Jurkat, Clone E6-1 (cell line): ENCODE results near the gene PCDHB16.
"Not testable (repeated sequence)": the region's sequence is repeated elsewhere in the genome, so short reads cannot be mapped to it uniquely, and the experiment has no call there.

ENCODE experiments used
- DNase-seq: peaks from one replicate; pipeline ENCODE4 v3.0.0-alpha.2; 2011; ENCODE audit warnings: low read depth, low spot score
- H3K4me3 ChIP-seq: 2 replicates; pipeline ENCODE4 v1.5.1; 2011; ENCODE audit warnings: mild to moderate bottlenecking, low read length, control low read depth, moderate library complexity

The PCDHB16 gene

DNA sequence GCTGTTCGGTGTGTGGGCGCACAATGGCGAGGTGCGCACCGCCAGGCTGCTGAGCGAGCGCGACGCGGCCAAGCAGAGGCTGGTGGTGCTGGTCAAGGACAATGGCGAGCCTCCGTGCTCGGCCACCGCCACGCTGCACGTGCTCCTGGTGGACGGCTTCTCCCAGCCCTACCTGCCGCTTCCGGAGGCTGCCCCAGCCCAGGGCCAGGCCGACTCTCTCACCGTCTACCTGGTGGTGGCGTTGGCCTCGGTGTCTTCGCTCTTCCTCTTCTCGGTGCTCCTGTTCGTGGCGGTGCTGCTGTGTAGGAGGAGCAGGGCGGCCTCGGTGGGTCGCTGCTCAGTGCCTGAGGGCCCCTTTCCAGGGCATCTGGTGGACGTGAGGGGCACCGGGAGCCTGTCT, 2.3 kb upstream of the PCDHB16 start:
- DNase-seq, H3K4me3 ChIP-seq: not testable (repeated sequence)

DNA sequence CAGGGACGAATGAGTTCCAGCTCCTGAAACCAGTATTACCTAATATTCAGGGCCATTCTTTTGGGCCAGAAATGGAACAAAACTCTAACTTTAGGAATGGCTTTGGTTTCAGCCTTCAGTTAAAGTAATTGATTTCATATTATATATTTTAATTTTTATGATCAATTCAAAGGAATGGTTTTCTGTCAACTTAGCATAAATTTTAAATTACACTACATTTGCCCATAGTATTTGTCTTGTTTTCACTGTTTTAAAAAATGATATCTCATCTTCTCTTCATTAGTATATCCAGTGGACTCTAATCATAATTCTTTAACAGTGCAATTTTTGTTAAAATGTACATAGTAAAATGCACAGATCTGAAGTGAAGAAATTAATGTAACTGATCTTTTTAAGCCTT, 1.9 kb upstream of the PCDHB16 start:
- no peak for DNase-seq
- no peak overlapping the region for H3K4me3 ChIP-seq

DNA sequence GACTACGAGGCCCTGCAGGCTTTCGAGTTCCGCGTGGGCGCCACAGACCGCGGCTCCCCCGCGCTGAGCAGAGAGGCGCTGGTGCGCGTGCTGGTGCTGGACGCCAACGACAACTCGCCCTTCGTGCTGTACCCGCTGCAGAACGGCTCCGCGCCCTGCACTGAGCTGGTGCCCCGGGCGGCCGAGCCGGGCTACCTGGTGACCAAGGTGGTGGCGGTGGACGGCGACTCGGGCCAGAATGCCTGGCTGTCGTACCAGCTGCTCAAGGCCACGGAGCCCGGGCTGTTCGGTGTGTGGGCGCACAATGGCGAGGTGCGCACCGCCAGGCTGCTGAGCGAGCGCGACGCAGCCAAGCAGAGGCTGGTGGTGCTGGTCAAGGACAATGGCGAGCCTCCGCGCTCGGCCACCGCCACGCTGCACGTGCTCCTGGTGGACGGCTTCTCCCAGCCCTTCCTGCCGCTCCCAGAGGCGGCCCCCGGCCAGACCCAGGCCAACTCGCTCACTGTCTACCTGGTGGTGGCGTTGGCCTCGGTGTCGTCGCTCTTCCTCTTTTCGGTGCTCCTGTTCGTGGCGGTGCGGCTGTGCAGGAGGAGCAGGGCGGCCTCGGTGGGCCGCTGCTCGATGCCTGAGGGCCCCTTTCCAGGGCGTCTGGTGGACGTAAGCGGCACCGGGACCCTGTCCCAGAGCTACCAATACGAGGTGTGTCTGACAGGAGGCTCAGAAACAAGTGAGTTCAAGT, 2.1 kb downstream of the PCDHB16 start:
- H3K4me3 ChIP-seq = not testable (repeated sequence)

DNA sequence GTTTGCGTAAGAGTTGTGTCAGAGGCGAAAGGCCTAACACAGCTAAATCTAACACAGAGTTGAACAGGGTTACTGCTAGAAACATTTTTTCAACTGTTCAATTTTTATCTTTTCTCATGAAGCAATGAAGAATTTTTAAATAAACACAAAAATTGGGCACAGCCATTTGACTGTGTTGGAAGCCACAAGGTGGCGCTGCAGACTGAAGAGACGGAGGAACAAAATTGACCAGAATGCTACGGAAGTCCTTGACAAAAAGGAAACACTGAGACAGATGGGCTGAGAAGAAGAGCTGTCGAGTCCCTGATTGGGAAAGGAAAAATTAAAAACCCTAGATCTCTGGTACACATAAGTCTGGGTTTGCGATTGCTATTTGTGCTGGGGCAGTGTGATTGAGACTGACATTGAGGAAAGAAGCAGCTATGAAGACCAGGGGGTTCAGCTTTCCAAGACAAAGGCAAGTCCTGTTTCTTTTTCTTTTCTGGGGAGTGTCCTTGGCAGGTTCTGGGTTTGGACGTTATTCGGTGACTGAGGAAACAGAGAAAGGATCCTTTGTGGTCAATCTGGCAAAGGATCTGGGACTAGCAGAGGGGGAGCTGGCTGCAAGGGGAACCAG, 4.8 kb downstream of the PCDHB16 start, which contains the start of gene PCDHB9:
TSS of gene PCDHB9 (plus strand) at position 265 of the 616 bp plus-strand sequence. CDS start at position 423, 158 bp downstream.
- peak; percentile 24 for DNase-seq

More for the DNA sequence above, 2.1 kb downstream of the PCDHB16 start:
- DNase-seq = not testable (repeated sequence)

DNA sequence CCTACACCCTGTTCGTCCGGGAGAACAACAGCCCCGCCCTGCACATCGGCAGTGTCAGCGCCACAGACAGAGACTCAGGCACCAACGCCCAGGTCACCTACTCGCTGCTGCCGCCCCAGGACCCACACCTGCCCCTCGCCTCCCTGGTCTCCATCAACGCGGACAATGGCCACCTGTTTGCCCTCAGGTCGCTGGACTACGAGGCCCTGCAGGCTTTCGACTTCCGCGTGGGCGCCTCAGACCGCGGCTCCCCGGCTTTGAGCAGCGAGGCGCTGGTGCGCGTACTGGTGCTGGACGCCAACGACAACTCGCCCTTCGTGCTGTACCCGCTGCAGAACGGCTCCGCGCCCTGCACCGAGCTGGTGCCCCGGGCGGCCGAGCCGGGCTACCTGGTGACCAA, 6.5 kb downstream of the PCDHB16 start:
- not testable (repeated sequence) for H3K4me3 ChIP-seq, DNase-seq

More for the DNA sequence above, 4.8 kb downstream of the PCDHB16 start, which contains the start of gene PCDHB9:
- H3K4me3 ChIP-seq = peak within 1 kb of the TSS; percentile 31

DNA sequence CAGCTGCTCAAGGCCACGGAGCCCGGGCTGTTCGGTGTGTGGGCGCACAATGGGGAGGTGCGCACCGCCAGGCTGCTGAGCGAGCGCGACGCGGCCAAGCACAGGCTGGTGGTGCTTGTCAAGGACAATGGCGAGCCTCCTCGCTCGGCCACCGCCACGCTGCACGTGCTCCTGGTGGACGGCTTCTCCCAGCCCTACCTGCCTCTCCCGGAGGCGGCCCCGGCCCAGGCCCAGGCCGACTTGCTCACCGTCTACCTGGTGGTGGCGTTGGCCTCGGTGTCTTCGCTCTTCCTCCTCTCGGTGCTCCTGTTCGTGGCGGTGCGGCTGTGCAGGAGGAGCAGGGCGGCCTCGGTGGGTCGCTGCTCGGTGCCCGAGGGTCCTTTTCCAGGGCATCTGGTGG, 6.9 kb downstream of the PCDHB16 start:
- not testable (repeated sequence) for DNase-seq, H3K4me3 ChIP-seq

DNA sequence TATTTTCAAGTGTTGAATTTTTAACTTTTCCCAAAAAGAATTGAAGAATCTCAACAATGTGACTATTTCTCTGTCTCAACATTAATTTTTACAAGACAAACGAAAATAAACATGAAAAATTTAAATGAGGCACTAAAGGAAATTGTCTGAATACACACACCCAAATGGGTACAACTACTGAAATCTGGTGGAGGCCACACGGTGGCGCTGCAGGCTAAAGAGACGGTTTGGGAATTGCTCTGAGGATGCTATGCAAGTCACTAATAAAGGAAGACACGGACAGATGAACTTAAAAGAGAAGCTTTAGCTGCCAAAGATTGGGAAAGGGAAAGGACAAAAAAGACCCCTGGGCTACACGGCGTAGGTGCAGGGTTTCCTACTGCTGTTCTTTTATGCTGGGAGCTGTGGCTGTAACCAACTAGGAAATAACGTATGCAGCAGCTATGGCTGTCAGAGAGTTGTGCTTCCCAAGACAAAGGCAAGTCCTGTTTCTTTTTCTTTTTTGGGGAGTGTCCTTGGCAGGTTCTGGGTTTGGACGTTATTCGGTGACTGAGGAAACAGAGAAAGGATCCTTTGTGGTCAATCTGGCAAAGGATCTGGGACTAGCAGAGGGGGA, 10.0 kb downstream of the PCDHB16 start, which contains the start of gene PCDHB10:
TSS of gene PCDHB10 (plus strand) at position 244 of the 616 bp plus-strand sequence. CDS start at position 444, 200 bp downstream.
- H3K4me3 ChIP-seq = no peak within 1 kb of the TSS
- DNase-seq = peak; percentile 17

DNA sequence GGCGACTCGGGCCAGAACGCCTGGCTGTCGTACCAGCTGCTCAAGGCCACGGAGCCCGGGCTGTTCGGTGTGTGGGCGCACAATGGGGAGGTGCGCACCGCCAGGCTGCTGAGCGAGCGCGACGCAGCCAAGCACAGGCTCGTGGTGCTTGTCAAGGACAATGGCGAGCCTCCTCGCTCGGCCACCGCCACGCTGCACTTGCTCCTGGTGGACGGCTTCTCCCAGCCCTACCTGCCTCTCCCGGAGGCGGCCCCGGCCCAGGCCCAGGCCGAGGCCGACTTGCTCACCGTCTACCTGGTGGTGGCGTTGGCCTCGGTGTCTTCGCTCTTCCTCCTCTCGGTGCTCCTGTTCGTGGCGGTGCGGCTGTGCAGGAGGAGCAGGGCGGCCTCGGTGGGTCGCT, 12.1 kb downstream of the PCDHB16 start:
- not testable (repeated sequence) for DNase-seq, H3K4me3 ChIP-seq

DNA sequence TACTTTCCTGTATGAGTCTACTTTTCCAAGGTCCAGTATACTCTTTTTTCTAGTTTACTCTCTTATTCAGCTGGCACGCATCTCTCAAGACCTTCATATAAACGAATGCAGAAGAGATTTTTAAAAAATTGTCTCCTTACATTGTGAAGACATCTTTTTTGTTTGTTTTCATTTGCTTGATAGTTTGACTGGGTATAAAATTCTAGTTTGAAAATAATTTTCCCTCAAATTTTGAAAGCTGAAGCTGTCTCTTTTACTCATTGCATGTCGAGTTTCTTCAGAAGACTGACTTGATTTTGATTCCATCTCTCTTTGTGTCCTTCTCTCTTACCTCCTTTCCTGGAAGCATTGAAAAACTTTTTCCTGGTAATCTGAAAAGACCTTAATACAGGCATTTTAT, 14.2 kb downstream of the PCDHB16 start:
- no peak overlapping the region for H3K4me3 ChIP-seq
- no peak for DNase-seq

DNA sequence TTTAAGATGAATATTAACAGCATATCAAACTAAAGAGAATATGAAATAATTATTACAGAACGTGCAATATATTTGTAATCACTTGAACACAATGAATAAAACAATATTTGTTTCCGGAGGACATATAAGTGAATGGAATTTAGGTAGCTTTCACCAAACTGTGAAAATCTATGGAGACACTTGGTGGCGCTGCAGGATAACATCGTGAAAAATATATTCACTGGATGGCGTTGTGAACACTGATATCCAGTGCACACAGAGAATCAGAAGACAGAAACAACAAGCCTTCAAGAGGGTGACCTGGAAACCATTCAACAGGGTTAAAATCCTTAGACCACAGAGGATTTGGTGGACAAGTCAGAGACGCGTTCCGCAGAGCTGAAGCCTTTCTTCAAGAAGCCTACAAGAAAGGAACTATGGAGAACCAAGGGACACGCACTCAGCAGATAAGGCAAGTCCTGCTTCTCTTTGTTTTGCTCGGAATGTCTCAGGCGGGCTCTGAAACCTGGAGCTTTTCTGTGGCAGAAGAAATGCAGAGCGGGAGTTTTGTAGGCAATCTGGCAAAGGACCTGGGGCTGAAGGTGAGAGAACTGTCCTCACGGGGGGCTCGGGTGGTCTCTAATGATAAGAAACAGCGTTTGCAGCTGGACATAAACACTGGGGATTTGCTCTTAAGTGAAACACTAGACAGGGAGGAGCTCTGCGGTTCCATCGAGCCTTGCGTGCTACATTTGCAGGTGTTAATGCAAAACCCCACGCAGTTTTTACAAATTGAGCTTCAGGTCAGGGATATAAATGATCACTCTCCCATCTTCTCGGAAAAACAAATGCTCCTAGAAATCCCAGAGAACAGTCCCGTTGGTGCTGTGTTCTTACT, 17.4 kb downstream of the PCDHB16 start, which contains the start of gene PCDHB11:
TSS of gene PCDHB11 (plus strand) at position 269 of the 877 bp plus-strand sequence. CDS start at position 417, 148 bp downstream.
- no peak for DNase-seq

DNA sequence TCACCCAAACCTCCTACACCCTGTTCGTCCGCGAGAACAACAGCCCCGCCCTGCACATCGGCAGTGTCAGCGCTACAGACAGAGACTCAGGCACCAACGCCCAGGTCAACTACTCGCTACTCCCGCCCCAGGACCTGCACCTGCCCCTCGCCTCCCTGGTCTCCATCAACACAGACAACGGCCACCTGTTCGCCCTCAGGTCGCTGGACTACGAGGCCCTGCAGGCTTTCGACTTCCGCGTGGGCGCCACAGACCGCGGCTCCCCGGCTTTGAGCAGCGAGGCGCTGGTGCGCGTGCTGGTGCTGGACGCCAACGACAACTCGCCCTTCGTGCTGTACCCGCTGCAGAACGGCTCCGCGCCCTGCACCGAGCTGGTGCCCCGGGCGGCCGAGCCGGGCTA, 18.9 kb downstream of the PCDHB16 start:
- not testable (repeated sequence) for DNase-seq, H3K4me3 ChIP-seq

More for the DNA sequence above, 17.4 kb downstream of the PCDHB16 start, which contains the start of gene PCDHB11:
- H3K4me3 ChIP-seq = no peak within 1 kb of the TSS

DNA sequence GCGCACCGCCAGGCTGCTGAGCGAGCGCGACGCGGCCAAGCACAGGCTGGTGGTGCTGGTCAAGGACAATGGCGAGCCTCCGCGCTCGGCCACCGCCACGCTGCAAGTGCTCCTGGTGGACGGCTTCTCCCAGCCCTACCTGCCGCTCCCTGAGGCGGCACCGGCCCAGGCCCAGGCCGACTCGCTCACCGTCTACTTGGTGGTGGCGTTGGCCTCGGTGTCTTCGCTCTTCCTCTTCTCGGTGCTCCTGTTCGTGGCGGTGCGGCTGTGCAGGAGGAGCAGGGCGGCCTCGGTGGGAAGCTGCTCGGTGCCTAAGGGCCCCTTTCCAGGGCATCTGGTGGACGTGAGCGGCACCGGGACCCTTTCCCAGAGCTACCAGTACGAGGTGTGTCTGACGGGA, 19.5 kb downstream of the PCDHB16 start:
- H3K4me3 ChIP-seq, DNase-seq: not testable (repeated sequence)

DNA sequence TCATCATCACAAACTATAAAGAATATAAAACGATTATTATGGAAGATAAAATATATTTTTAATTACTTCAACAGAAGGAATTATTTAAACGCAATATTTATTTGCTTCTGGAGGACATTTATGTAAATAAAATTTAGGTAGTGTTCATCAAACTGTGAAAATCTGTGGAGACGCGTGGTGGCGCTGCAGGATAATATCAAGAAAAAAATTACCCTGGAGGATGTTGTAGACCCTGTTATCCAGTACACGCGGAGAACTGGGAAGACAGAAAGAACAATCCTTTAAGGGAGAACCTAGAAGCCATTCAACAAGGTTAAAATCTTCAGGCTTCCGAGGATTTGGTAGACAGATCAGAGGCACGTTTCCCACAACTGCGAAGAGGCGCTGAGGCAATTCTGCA, 26.3 kb downstream of the PCDHB16 start, which contains the start of gene PCDHB12:
TSS of gene PCDHB12 (plus strand) at position 242 of the 400 bp plus-strand sequence. CDS start 189 bp downstream, outside the sequence.
- DNase-seq = no peak
- H3K4me3 ChIP-seq = no peak within 1 kb of the TSS

DNA sequence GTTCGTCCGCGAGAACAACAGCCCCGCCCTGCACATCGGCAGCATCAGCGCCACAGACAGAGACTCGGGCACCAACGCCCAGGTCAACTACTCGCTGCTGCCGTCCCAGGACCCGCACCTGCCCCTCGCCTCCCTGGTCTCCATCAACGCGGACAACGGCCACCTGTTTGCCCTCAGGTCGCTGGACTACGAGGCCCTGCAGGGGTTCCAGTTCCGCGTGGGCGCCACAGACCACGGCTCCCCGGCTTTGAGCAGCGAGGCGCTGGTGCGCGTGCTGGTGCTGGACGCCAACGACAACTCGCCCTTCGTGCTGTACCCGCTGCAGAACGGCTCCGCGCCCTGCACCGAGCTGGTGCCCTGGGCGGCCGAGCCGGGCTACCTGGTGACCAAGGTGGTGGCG, 28.1 kb downstream of the PCDHB16 start:
- not testable (repeated sequence) for DNase-seq, H3K4me3 ChIP-seq

DNA sequence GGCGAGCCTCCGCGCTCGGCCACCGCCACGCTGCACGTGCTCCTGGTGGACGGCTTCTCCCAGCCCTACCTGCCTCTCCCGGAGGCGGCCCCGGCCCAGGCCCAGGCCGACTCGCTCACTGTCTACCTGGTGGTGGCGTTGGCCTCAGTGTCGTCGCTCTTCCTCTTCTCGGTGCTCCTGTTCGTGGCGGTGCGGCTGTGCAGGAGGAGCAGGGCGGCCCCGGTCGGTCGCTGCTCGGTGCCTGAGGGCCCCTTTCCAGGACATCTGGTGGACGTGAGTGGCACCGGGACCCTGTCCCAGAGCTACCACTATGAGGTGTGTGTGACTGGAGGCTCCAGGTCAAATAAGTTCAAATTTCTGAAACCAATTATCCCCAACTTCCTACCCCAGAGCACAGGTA, 28.7 kb downstream of the PCDHB16 start:
- not testable (repeated sequence) for H3K4me3 ChIP-seq, DNase-seq

DNA sequence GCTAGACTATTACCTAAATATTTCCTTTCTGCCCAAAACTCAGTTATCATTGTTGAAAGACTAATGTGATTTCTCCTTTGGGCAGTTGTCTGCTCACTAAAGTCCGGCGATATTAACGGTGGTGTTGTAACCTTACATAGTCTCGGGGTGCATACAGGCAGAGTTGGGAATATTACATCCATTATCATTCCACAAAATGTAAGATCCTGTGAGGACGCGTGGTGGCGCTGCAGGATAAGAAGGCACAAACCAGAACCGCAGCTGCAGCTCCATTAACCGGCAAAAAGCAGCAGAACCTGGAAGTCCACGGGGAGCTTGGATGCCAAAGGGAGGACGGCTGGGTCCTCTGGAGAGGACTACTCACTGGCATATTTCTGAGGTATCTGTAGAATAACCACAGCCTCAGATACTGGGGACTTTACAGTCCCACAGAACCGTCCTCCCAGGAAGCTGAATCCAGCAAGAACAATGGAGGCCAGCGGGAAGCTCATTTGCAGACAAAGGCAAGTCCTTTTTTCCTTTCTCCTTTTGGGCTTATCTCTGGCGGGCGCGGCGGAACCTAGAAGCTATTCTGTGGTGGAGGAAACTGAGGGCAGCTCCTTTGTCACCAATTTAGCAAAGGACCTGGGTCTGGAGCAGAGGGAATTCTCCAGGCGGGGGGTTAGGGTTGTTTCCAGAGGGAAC, 31.6 kb downstream of the PCDHB16 start, which contains the start of gene PCDHB13:
TSS of gene PCDHB13 (plus strand) at position 264 of the 684 bp plus-strand sequence. CDS start at position 469, 205 bp downstream.
- not testable (repeated sequence) for H3K4me3 ChIP-seq
- DNase-seq = peak; percentile 31

DNA sequence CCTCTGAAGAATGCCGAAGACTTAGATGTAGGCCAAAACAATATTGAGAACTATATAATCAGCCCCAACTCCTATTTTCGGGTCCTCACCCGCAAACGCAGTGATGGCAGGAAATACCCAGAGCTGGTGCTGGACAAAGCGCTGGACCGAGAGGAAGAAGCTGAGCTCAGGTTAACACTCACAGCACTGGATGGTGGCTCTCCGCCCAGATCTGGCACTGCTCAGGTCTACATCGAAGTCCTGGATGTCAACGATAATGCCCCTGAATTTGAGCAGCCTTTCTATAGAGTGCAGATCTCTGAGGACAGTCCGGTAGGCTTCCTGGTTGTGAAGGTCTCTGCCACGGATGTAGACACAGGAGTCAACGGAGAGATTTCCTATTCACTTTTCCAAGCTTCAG, 32.4 kb downstream of the PCDHB16 start:
- not testable (repeated sequence) for H3K4me3 ChIP-seq, DNase-seq

DNA sequence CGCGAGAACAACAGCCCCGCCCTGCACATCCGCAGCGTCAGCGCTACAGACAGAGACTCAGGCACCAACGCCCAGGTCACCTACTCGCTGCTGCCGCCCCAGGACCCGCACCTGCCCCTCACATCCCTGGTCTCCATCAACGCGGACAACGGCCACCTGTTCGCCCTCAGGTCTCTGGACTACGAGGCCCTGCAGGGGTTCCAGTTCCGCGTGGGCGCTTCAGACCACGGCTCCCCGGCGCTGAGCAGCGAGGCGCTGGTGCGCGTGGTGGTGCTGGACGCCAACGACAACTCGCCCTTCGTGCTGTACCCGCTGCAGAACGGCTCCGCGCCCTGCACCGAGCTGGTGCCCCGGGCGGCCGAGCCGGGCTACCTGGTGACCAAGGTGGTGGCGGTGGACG, 33.3 kb downstream of the PCDHB16 start:
- not testable (repeated sequence) for DNase-seq, H3K4me3 ChIP-seq
